Embryonic facial prominence (tissue), 1 donor: ENCODE data around the gene RPL13A.
A peak's percentile ranks its signal among the peaks of the same experiment; 100 is the strongest.
"Not testable (repeated sequence)": the region's sequence is repeated elsewhere in the genome, so short reads cannot be mapped to it uniquely, and the experiment has no call there.

ENCODE experiments used
- DNase-seq: peaks from one replicate; pipeline ENCODE4 v3.0.0-alpha.2; 2016; ENCODE audit errors: extremely low spot score

Gene RPL13A

GRCh38 chr19:49456326-49456725 is 31.1 kb upstream of the RPL13A start:
- DNase-seq = no peak

GRCh38 chr19:49458567-49458903 is 28.9 kb upstream of the RPL13A start:
- DNase-seq = no peak

GRCh38 chr19:49459388-49459787 is 28.0 kb upstream of the RPL13A start:
- no peak for DNase-seq

DNA sequence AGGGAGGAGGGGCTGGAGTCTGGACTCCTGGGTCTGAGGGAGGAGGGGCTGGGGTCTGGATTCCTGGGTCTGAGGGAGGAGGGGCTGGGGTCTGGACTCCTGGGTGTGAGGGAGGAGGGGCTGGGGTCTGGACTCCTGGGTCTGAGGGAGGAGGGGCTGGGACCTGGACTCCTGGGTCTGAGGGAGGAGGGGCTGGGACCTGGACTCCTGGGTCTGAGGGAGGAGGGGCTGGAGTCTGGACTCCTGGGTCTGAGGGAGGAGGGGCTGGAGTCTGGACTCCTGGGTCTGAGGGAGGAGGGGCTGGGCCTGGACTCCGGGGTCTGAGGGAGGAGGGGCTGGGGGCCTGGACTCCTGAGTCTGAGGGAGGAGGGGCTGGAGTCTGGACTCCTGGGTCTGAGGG is 26.3 kb upstream of the RPL13A start:
- not testable (repeated sequence) for DNase-seq

- no peak for DNase-seq
Observed at GRCh38 chr19:49461656-49462055, 25.8 kb upstream of the RPL13A start.

- no peak for DNase-seq
Observed at GRCh38 chr19:49462492-49462891, 24.9 kb upstream of the RPL13A start.

DNA sequence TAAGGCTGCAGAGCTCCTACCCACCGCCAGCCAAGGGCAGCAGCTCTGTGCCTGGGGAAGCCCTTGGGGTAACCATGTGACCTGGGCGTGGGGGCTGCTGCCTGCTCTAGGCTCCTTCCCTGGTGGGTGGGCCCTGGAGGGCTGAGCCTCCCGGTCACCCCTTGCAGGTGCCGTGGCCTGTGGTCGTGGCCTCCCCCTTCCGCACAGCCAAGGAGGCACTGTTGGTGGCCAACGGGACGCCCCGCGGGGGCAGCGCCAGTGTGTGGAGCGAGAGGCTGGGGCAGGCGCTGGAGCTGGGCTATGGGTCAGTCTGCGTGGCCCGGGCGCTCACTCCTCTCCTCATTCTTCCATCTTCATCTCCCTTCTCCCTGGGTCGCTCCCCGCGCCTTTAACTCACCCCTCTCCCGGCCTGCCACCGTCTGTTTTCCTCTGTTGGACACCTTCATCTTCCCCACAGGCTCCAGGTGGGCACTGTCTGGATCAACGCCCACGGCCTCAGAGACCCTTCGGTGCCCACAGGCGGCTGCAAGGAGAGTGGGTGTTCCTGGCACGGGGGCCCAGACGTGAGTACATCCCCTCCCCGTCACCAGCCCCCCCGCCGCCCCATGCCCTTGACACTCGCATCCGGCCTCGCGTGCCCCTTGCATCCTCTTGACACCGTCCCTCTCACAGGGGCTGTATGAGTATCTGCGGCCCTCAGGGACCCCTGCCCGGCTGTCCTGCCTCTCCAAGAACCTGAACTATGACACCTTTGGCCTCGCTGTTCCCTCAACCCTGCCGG is 23.3 kb upstream of the RPL13A start:
- DNase-seq = no peak

GRCh38 chr19:49465371-49465770 is 22.0 kb upstream of the RPL13A start:
- DNase-seq = no peak

DNA sequence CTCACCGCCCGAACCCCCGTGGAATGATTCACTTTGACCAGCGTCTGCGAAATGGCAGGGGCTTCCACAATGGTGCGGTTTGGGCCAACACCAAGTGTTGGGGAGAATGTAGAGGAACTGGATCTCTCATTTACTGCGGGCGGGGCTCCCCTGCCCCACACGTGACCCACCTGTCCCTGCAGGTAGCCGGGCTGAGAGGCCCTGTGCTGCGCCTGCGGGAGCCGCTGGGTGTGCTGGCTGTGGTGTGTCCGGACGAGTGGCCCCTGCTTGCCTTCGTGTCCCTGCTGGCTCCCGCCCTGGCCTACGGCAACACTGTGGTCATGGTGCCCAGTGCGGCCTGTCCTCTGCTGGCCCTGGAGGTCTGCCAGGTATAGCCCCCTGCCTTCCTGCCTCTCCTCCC is 19.2 kb upstream of the RPL13A start:
- DNase-seq = no peak

DNA sequence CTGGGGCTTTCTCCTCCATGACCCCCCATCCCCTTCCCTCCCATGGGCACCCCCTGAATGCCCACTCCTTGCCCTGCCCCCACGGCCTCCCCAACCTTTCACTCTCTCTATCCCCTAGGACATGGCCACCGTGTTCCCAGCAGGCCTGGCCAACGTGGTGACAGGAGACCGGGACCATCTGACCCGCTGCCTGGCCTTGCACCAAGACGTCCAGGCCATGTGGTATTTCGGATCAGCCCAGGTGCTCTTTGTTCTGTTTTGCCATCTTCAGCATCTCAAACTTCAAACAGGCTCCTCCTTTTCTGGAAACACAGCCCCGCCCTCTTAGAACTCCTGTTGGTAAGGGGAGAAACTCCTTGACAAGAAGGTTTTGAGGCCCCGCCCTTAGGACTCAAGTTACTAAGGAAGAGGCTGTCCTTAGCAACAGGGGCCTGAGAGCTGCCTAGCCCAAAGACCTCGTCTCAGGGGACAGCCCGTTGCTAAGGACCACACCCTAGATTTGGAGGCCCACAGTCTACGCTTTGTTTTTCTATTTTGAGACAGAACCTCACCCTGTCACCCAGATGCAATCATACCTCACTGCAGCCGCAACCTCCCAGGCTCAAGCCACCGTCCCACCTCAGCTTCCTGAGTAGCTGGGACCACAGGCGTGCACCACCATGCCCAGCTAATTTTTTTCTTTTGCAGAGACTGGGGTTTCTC is 18.5 kb upstream of the RPL13A start:
- peak; percentile 55 for DNase-seq

GRCh38 chr19:49469828-49470614 is 17.4 kb upstream of the RPL13A start:
- DNase-seq = no peak

DNA sequence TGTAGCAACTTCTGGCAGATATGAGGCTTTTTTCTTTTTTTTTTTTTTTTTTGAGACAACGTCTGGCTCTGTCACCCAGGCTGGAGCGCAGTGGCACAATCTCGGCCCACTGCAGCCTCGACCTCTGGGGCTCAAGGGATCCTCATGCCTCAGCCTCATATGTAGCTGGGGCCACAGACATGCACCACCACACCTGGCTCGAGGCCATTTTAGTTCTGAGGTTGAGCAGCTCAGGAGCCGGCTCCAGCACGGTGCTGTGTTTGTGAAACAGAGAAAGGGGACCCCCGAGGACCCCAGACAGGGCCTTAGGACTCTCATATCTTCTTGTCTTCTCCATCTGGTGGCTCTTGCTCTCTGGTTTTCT is 16.8 kb upstream of the RPL13A start:
- DNase-seq = no peak

GRCh38 chr19:49472936-49473335 is 14.5 kb upstream of the RPL13A start:
- no peak for DNase-seq

DNA sequence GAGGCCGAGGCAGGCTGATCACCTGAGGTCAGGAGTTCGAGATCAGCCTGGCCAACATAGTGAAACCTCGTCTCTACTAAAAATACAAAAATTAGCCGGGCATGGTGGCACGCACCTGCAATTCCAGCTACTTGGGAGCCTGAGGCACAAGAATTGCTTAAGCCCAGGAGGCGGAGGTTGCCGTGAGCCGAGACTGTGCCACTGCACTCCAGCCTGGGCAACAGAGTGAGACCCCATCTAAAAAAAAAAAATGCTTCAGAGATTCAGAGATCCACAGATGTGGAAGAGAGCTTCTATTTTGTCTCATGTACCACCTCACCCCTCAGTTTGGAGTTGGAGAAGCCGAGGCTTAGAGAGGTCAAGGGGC is 13.9 kb upstream of the RPL13A start:
- not testable (repeated sequence) for DNase-seq

DNA sequence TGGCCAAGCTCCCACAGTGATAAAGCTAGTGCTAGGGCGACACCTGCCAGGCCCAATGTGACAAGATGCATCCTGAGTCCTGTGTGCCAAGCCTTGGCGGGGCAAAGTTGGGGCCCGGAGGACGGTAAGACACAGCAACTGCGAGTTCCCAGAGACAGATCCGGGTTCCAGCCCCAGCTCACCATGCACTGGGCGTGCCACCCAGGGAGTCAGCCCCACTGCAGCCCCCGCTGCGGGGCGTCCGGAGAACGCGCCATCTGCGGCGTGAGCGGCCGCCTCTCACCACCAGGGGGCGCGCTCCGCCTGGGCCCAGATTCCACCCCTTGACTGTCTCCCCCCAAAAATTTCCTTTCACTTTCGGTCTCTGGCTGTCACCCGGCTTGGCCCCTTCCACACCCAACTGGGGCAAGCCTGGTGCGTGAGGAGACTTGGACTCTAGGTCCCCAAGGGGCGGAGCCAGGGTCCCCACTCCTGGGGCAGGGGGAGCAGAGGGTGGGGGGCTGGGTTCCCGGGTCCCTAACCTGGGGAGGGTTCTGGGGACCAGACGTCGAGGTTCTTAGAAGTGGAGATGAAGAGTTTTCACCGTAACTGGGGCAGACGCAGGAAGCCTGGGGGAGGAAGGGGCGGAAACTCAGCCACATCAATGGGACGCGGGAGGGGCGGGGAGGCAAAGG is 13.4 kb upstream of the RPL13A start, which contains the start of gene FLT3LG:
Gene FLT3LG (plus strand): TSS at position 348 of the 674 bp plus-strand sequence. CDS start 425 bp downstream, outside the sequence.
- no peak for DNase-seq

DNA sequence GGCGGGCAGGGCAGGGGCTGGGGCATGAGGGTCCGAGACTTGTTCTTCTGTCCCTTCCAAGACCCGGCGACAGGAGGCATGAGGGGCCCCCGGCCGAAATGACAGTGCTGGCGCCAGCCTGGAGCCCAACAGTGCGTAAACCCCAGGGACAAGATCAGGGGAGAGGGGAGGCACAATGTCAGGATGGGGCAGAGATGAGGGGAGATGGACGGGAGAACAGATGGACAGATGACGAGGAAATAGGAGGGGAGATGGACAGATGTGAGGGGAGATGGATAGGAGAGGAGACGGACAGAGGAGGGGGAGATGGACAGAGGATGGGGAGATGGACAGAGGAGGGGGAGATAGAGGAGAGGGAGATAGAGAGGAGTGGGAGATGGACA is 12.9 kb upstream of the RPL13A start:
- DNase-seq = no peak

DNA sequence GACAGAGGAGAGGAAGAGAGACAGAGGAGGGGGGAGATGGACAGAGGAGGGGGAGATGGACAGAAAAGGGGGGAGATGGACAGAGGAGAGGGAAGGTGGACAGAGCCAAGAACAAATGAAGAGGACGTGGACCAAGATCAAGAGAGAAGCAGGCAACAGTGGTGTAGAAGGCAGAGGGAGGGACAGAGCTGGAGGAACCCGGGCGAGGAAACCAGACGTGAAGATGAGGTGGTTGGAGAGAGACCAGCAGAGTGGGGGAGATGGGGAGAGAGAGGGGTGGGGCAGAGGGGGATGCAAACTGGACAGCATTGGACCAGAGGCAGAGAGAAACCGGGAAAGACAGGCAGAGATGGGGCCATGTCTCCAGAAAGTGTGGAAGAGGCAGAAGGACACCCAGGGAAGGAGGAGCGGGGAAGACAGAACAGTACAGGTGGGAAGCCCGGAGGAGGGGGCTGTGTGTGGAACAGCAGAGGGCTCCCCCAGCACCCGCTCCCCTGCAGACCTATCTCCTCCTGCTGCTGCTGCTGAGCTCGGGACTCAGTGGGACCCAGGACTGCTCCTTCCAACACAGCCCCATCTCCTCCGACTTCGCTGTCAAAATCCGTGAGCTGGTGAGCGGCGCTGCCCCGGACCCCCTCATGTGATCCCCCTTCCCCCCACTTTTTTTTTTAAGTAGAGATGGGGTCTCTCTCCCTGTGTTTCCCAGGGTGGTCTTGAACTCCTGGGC is 12.1 kb upstream of the RPL13A start:
- DNase-seq = no peak

- no peak for DNase-seq
Observed at GRCh38 chr19:49475995-49476880, 11.2 kb upstream of the RPL13A start.

DNA sequence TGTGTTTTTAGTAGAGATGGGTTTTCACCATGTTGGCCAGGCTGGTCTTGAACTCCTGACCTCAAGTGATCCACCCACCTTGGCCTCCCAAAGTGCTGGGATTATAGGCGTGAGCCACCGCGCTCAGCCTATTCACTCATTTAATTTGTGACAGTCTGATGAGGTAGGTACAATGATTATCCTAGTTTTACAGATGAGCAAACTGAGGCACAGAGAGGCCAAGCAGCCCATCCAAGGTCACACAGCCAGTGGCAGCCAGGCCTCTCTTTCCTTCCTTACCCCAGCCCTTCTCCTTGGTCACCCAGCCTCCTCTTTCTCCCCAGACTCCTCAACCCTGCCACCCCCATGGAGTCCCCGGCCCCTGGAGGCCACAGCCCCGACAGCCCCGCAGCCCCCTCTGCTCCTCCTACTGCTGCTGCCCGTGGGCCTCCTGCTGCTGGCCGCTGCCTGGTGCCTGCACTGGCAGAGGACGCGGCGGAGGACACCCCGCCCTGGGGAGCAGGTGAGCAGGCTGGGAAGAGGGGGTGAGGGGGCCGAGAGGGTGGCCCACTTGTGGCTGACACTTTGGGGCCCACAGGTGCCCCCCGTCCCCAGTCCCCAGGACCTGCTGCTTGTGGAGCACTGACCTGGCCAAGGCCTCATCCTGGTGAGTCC is 7.3 kb upstream of the RPL13A start:
- no peak for DNase-seq
